SK-N-SH (cell line): ENCODE measurements around the gene FNTB. TPM values are rescaled to one million over a fixed set of nuclear protein-coding genes. Genes with fewer than 3 reads are reported as not detected.

Experiments used
- CTCF ChIA-PET: fragments of 300-600, 350-600 bp; formaldehyde crosslinking; extraction: SDS; loops from one replicate; lab custom pipeline; 2021; lab: Yijun Ruan, JAX
- POLR2A ChIA-PET: fragments of 350-600 bp; sonication (Branson Sonifier 250); formaldehyde crosslinking; extraction: SDS; loops from one replicate; lab custom pipeline; 2020; ENCODE audit warnings: antibody characterized with exemption, inconsistent platforms; lab: Yijun Ruan, JAX
- DNase-seq: peaks from one replicate; pipeline ENCODE4 v3.0.0; 2012
- H2AFZ ChIP-seq: fragments of 200-600 bp; sonication (generic); 2 replicates; pipeline ENCODE4 v1.8.1; 2016; ENCODE audit warnings: antibody characterized with exemption, mild to moderate bottlenecking, low read depth
- H3F3A ChIP-seq: fragments of 200-600 bp; sonication (generic); replicated peaks from 2 replicates; pipeline ENCODE3; 2016; ENCODE audit warnings: antibody characterized with exemption, mild to moderate bottlenecking; ENCODE audit not compliant: insufficient read depth
- H3K27ac ChIP-seq, 2 experiments: fragments of 200-500 bp in 1 of 2; fragments of 200-600 bp in 1 of 2; sonication (Bioruptor generic) in 1 of 2; sonication (generic), shearing (Covaris generic) in 1 of 2; 2 replicates each; pipeline versions ENCODE4 v1.5.1 to v1.6.1; 2014 to 2016; ENCODE audit warnings: low read depth in 2 of 2, inconsistent platforms in 1 of 2, low read length in 1 of 2, mild to moderate bottlenecking in 1 of 2, mixed read lengths in 1 of 2
- H3K27me3 ChIP-seq: fragments of 200-600 bp; sonication (generic), shearing (Covaris generic); 2 replicates; pipeline ENCODE4 v1.6.1; 2016; ENCODE audit warnings: mixed run types; ENCODE audit not compliant: insufficient read depth
- H3K36me3 ChIP-seq, 2 experiments: fragments of 200-500 bp in 1 of 2; fragments of 200-600 bp in 1 of 2; sonication (Bioruptor generic) in 1 of 2; sonication (generic) in 1 of 2; replicated peaks in 1 of 2; 2 replicates each; pipeline versions ENCODE3 to v1.5.1; 2014 to 2016; ENCODE audit warnings: low read length in 1 of 2, mild to moderate bottlenecking in 1 of 2; ENCODE audit not compliant: insufficient read depth in 2 of 2, control insufficient read depth in 1 of 2
- H3K4me1 ChIP-seq, 2 experiments: fragments of 200-500 bp in 1 of 2; fragments of 200-600 bp in 1 of 2; sonication (Bioruptor generic) in 1 of 2; sonication (generic), shearing (Covaris generic) in 1 of 2; 2 replicates each; pipeline versions ENCODE4 v1.5.1 to v1.6.1; 2014 to 2016; ENCODE audit warnings: low read depth in 1 of 2, low read length in 1 of 2, mixed run types in 1 of 2; ENCODE audit not compliant: insufficient read depth in 2 of 2, control insufficient read depth in 1 of 2
- H3K4me2 ChIP-seq: fragments of 200-600 bp; sonication (generic), shearing (Covaris generic); 2 replicates; pipeline ENCODE4 v1.6.1; 2017; ENCODE audit warnings: mixed run types
- H3K4me3 ChIP-seq, 2 experiments: fragments of 200-500 bp in 1 of 2; fragments of 200-600 bp in 1 of 2; sonication (Bioruptor generic) in 1 of 2; sonication (generic), shearing (Covaris generic) in 1 of 2; 2 replicates each; pipeline versions ENCODE4 v1.5.1 to v1.8.1; 2014 to 2016; ENCODE audit warnings: low read depth in 2 of 2, inconsistent platforms in 1 of 2, low read length in 1 of 2, mild to moderate bottlenecking in 1 of 2, mixed read lengths in 1 of 2, moderate library complexity in 1 of 2
- H3K79me2 ChIP-seq: fragments of 200-600 bp; sonication (generic); 2 replicates; pipeline ENCODE4 v1.8.1; 2017; ENCODE audit warnings: mild to moderate bottlenecking; ENCODE audit not compliant: insufficient read depth
- H3K9ac ChIP-seq: fragments of 200-600 bp; sonication (generic); 2 replicates; pipeline ENCODE4 v1.6.1; 2017; ENCODE audit warnings: mixed run types
- H3K9me2 ChIP-seq: fragments of 200-600 bp; sonication (generic); 2 replicates; pipeline ENCODE4 v1.6.1; 2017; ENCODE audit warnings: mixed run types
- H3K9me3 ChIP-seq: fragments of 200-600 bp; sonication (generic); 2 replicates; pipeline ENCODE4 v1.6.1; 2017; ENCODE audit warnings: mixed run types, mild to moderate bottlenecking, moderate library complexity
- H4K20me1 ChIP-seq: fragments of 200-600 bp; sonication (generic); 2 replicates; pipeline ENCODE4 v1.6.1; 2017; ENCODE audit warnings: mild to moderate bottlenecking, mixed run types; ENCODE audit not compliant: insufficient read depth
- CHD2 ChIP-seq: fragments of 150-350 bp; IDR thresholded peaks from 2 replicates; pipeline ENCODE4 v1.6.1; 2018; ENCODE audit warnings: low read length; ENCODE audit not compliant: partially characterized antibody
- EP300 ChIP-seq, 2 experiments: IDR thresholded peaks; 2 replicates each; pipeline versions ENCODE4 v1.4.0 to v1.6.1; 2012; ENCODE audit warnings: borderline replicate concordance in 1 of 2, low read depth in 1 of 2, low read length in 1 of 2
- FOXM1 ChIP-seq: IDR thresholded peaks from 2 replicates; pipeline ENCODE4 v1.4.0; 2012; ENCODE audit warnings: low read depth, mild to moderate bottlenecking
- GABPA ChIP-seq: IDR thresholded peaks from 2 replicates; pipeline ENCODE4 v1.4.0; 2012; ENCODE audit warnings: low read depth, mild to moderate bottlenecking
- GATA2 ChIP-seq: sonication (generic); formaldehyde crosslinking; IDR thresholded peaks from 2 replicates; pipeline ENCODE4 v1.5.0; 2020; ENCODE audit warnings: mild to moderate bottlenecking, missing genetic modification reagents
- MEF2A ChIP-seq: IDR thresholded peaks from 2 replicates; pipeline ENCODE4 v1.4.0; 2012; ENCODE audit warnings: low read depth, borderline replicate concordance
- MXI1 ChIP-seq: IDR thresholded peaks from 2 replicates; pipeline ENCODE4 v1.6.1; 2012; ENCODE audit warnings: mild to moderate bottlenecking, low read depth, low read length, improper control_type of control experiment
- NFIC ChIP-seq: IDR thresholded peaks from 2 replicates; pipeline ENCODE4 v1.4.0; 2012; ENCODE audit warnings: borderline replicate concordance
- POLR2AphosphoS5 ChIP-seq: IDR thresholded peaks from 2 replicates; pipeline ENCODE4 v1.6.1; 2012; ENCODE audit warnings: low read depth, low read length
- RCOR1 ChIP-seq: fragments of 150-350 bp; IDR thresholded peaks from 2 replicates; pipeline ENCODE4 v1.6.1; 2017; ENCODE audit warnings: antibody characterized with exemption, low read length
- REST ChIP-seq: IDR thresholded peaks from 2 replicates; pipeline ENCODE4 v1.6.1; 2012; ENCODE audit warnings: mild to moderate bottlenecking, low read depth, low read length, moderate library complexity
- SIN3A ChIP-seq: IDR thresholded peaks from 2 replicates; pipeline ENCODE4 v1.6.1; 2012; ENCODE audit warnings: low read depth, mild to moderate bottlenecking, low read length, moderate library complexity, borderline replicate concordance
- TAF1 ChIP-seq: IDR thresholded peaks from 2 replicates; pipeline ENCODE4 v1.6.1; 2012; ENCODE audit warnings: low read depth, mild to moderate bottlenecking, low read length, moderate library complexity, borderline replicate concordance
- USF2 ChIP-seq: fragments of 150-350 bp; IDR thresholded peaks from 2 replicates; pipeline ENCODE4 v1.6.1; 2017; ENCODE audit warnings: antibody characterized with exemption, low read length, low read depth, borderline replicate concordance
- YY1 ChIP-seq: IDR thresholded peaks from 2 replicates; pipeline ENCODE4 v1.4.0; 2012; ENCODE audit warnings: low read depth, mild to moderate bottlenecking
- ZBTB33 ChIP-seq: IDR thresholded peaks from 2 replicates; pipeline ENCODE4 v1.4.0; 2012; ENCODE audit warnings: low read depth, borderline replicate concordance
- WGBS: methylation state at CpG from one replicate; pipeline ENCODE4 v1.1.6; 2017; ENCODE audit warnings: low lambda C conversion rate; 5-methylcytosine and 5-hydroxymethylcytosine counted together
- polyA plus RNA-seq, 3 experiments: library from polyadenylated mRNA; depleted of rRNA; stranded (reverse); fragments of >200 nt; gene quantifications; 2 replicates each; pipeline ENCODE4 v1.2.3, GENCODE V29; 2012
- TF ChIP-seq, protein P1 (sequence below): IDR thresholded peaks from 2 replicates; pipeline ENCODE4; 2012

The FNTB gene
- polyA plus RNA-seq, 1 of the 3 experiments (the other 2 are of a cell fraction), result 18.4 TPM

- H3K9ac ChIP-seq, result no peak overlapping the region
- no peaks in the 10 kb centered on the region for H3K27me3 ChIP-seq
- no peaks in the 10 kb centered on the region for H3K4me1 ChIP-seq
- no peaks in the 10 kb centered on the region for H4K20me1 ChIP-seq
- no peak overlapping the region for H3K4me2 ChIP-seq
- H2AFZ ChIP-seq, result no peak overlapping the region
- DNase-seq, result no peak
- no peak overlapping the region for H3K4me3 ChIP-seq
- POLR2A ChIA-PET, result no interaction called here
- H3K9me2 ChIP-seq, result no peaks in the 10 kb centered on the region
- H3K27ac ChIP-seq, result no peak overlapping the region
- WGBS, result 93% methylated on average over 12 of the region's 12 CpGs
- CTCF ChIA-PET, result interaction anchor here (1.0 kb wide), 1 partner anchor 24 kb away, joined by 3 read pairs; no protein-coding TSS in a partner anchor
- peaks cover 21 to 34% of the 10 kb centered on the region in 2 experiments for H3K36me3 ChIP-seq
- no peaks in the 10 kb centered on the region for H3K9me3 ChIP-seq
- TF ChIP-seq POLR2AphosphoS5 (no peak), CHD2 (no peak), MXI1 (no peak), SIN3A (no peak), RCOR1 (no peak)
- peaks cover 5% of the 10 kb centered on the region for H3F3A ChIP-seq
- H3K79me2 ChIP-seq, result no peaks in the 10 kb centered on the region
These were observed 57.3 kb downstream of the FNTB start for GRCh38 chr14:65043893-65044595.

GRCh38 chr14:65044596-65044959 is 57.9 kb downstream of the FNTB start:
- TF ChIP-seq TAF1 (no peak), NFIC (no peak), USF2 (no peak), ZBTB33 (no peak), MEF2A (no peak), FOXM1 (no peak), EP300 (IDR thresholded peaks at IDR 0.05; ENCODE audit: borderline replicate concordance in 1 of 2, low read depth in 1 of 2, low read length in 1 of 2) (no peak), MXI1 (no peak), GATA2 (CRISPR knock-in tag) (no peak), YY1 (no peak), REST (no peak), GABPA (no peak)
- TF ChIP-seq, protein P1, sequence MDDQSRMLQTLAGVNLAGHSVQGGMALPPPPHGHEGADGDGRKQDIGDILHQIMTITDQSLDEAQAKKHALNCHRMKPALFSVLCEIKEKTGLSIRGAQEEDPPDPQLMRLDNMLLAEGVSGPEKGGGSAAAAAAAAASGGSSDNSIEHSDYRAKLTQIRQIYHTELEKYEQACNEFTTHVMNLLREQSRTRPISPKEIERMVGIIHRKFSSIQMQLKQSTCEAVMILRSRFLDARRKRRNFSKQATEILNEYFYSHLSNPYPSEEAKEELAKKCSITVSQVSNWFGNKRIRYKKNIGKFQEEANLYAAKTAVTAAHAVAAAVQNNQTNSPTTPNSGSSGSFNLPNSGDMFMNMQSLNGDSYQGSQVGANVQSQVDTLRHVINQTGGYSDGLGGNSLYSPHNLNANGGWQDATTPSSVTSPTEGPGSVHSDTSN, result no peak
- Histone ChIP-seq H3K4me1 (no peaks in the 10 kb centered on the region), H3K27ac (no peak overlapping the region), H3K4me3 (no peak overlapping the region), H3K27me3 (no peaks in the 10 kb centered on the region), H3K36me3 (peaks cover 21 to 34% of the 10 kb centered on the region in 2 experiments), H3K9me2 (no peaks in the 10 kb centered on the region), H2AFZ (no peak overlapping the region), H3F3A (peaks cover 5% of the 10 kb centered on the region), H3K9ac (no peak overlapping the region), H4K20me1 (no peaks in the 10 kb centered on the region), H3K79me2 (no peaks in the 10 kb centered on the region), H3K9me3 (no peaks in the 10 kb centered on the region), H3K4me2 (no peak overlapping the region)
- WGBS, result 93% methylated on average over 9 of the region's 9 CpGs
- ChIA-PET POLR2A (no interaction called here), CTCF (no interaction called here)
- DNase-seq, result no peak
